ENCODE results near the gene DCK. TPM values are rescaled to one million over a fixed set of nuclear protein-coding genes. Genes with fewer than 3 reads are reported as not detected.
A peak's percentile ranks its signal among the peaks of the same experiment; 100 is the strongest.
"Not testable (repeated sequence)": the region's sequence is repeated elsewhere in the genome, so short reads cannot be mapped to it uniquely, and the experiment has no call there.

DCK gene
- total RNA-seq, 1 donor from 2014 or later = 15.5 TPM

DNA sequence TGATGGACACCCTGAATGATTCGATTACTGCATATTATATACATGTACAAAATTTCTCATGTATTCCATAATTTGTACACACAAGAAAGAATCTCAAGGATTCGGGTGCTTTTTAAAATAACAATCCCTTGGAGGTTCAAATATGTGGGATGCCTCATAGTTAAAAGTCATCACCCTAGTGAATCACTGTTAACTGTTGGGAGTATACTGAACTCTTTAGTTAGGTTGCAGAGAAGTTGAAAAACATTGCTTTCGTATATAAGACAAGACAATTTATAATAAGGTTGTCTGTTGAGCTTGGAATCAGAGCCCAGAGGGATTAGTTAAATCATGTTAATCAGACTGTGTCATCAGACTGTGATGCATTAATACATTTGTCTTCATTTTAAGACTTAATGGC, 15.6 kb downstream of the DCK start:
- Mint-ChIP-seq H3K4me1 (ENCODE audit: unreplicated experiment) (peaks cover 3% of the 10 kb centered on the region), H3K4me3 (no peak overlapping the region), H3K9me3 (no peaks in the 10 kb centered on the region), H3K27ac (no peak overlapping the region), H3K36me3 (peaks cover 20% of the 10 kb centered on the region), H3K27me3 (no peaks in the 10 kb centered on the region)
- DNase-seq (ENCODE audit: extremely low spot score, unreplicated experiment) = no peak
- TF ChIP-seq, protein P1, sequence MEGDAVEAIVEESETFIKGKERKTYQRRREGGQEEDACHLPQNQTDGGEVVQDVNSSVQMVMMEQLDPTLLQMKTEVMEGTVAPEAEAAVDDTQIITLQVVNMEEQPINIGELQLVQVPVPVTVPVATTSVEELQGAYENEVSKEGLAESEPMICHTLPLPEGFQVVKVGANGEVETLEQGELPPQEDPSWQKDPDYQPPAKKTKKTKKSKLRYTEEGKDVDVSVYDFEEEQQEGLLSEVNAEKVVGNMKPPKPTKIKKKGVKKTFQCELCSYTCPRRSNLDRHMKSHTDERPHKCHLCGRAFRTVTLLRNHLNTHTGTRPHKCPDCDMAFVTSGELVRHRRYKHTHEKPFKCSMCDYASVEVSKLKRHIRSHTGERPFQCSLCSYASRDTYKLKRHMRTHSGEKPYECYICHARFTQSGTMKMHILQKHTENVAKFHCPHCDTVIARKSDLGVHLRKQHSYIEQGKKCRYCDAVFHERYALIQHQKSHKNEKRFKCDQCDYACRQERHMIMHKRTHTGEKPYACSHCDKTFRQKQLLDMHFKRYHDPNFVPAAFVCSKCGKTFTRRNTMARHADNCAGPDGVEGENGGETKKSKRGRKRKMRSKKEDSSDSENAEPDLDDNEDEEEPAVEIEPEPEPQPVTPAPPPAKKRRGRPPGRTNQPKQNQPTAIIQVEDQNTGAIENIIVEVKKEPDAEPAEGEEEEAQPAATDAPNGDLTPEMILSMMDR (conservative IDR thresholded peaks at IDR 0.05) = no peak

DNA sequence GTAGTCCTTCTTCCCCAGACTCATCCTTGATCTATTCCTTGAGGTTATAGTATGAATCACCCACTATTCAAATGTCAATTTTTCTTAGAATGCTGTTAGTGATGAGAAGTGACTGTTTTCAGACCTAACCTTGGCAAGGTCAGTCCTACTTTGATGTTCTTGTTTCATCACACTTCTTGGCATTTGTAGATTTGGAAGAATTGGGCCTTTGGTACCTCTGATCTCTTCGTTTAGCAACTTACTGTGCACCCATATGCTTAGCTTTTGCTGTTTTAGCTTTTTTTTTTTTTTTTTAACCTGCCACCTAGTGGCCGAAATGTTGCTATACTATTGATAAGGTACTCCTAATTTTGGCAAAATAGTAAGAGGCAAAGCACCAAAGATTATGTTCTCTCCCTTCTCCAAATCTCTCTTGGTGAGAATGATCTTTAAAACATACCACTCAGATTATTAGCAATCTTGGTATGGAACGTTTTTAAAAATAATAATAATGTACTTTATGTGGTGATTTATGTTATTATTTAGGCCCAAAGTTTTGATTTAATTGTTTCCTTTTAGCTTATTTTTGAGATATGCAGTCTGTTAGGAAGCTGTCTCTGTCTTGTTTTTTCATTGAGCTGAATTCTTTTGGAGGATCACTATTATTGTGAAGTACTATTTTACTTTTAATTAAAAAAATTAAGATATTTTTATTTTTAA, 16.6 kb downstream of the DCK start:
- no peaks in the 10 kb centered on the region for H3K4me1 Mint-ChIP-seq (ENCODE audit: unreplicated experiment)
- no peak overlapping the region for H3K4me3 Mint-ChIP-seq
- DNase-seq (ENCODE audit: extremely low spot score, unreplicated experiment) = no peak
- no peaks in the 10 kb centered on the region for H3K27me3 Mint-ChIP-seq
- peaks cover 26% of the 10 kb centered on the region for H3K36me3 Mint-ChIP-seq
- no peak overlapping the region for H3K27ac Mint-ChIP-seq
- TF ChIP-seq, protein P1 (conservative IDR thresholded peaks at IDR 0.05) = peak; percentile 86
- no peaks in the 10 kb centered on the region for H3K9me3 Mint-ChIP-seq

DNA sequence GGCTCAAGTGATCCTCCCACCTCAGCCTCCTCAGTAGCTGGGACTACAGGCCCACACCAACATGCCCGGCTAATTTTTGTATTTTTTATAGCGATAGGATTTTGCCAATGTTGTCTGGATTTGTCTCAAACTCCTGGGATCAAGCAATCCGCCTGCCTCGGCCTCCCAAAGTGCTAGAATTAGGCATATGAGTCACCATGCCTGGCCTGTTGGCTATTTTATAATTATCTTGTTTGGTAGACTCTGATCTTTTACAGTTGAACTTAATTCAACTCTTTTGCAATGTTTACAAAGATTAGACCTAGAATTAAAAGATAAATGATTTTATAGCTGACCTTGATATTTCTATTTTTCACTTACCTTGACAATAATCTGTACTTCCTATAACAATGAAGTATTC, 18.0 kb downstream of the DCK start:
- peaks cover 34% of the 10 kb centered on the region for H3K36me3 Mint-ChIP-seq
- H3K4me3 Mint-ChIP-seq = no peak overlapping the region
- H3K27ac Mint-ChIP-seq = no peak overlapping the region

DNA sequence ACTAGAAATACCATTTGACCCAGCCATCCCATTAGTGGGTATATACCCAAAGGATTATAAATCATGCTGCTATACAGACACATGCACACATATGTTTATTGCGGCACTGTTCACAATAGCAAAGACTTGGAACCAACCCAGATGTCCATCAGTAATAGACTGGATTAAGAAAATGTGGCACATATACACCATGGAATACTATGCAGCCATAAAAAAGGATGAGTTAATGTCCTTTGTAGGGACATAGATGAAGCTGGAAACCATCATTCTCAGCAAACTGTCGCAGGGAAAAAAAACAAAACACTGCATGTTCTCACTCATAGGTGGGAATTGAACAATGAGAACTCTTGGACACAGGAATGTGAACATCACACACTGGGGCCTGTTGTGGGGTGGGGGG, 23.9 kb downstream of the DCK start:
- not testable (repeated sequence) for H3K27me3 Mint-ChIP-seq; H3K4me1 Mint-ChIP-seq (ENCODE audit: unreplicated experiment); H3K27ac Mint-ChIP-seq; H3K4me3 Mint-ChIP-seq; H3K9me3 Mint-ChIP-seq; DNase-seq (ENCODE audit: extremely low spot score, unreplicated experiment)
- H3K36me3 Mint-ChIP-seq = peaks cover 35% of the 10 kb centered on the region

More for the DNA sequence above, 18.0 kb downstream of the DCK start:
- Mint-ChIP-seq H3K4me1 (ENCODE audit: unreplicated experiment) (no peaks in the 10 kb centered on the region), H3K9me3 (no peaks in the 10 kb centered on the region), H3K27me3 (no peaks in the 10 kb centered on the region)
- DNase-seq (ENCODE audit: extremely low spot score, unreplicated experiment) = no peak
- TF ChIP-seq, protein P1 (conservative IDR thresholded peaks at IDR 0.05) = no peak

DNA sequence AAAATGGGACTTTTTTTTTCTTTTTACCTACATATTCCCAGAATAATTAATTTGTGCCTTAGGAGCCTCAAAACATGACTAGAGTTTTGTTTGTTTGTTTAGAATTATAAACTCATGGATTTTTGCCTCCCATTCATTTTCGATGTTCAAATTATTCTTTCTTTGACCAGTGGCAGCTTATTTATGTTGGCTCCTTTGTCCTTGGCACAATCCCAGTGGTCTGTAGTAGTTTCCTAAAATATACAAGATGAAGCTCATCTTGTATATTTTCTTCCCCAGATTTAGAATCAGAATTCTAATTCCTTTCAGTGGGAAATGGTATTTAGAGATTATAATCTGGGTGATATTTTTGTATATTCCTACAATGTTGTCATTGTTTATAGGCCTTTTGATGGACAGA, 27.2 kb downstream of the DCK start:
- TF ChIP-seq, protein P1 (conservative IDR thresholded peaks at IDR 0.05) = no peak
- Mint-ChIP-seq H3K4me3 (no peak overlapping the region), H3K27me3 (no peaks in the 10 kb centered on the region), H3K36me3 (peaks cover 34% of the 10 kb centered on the region), H3K9me3 (no peaks in the 10 kb centered on the region), H3K4me1 (ENCODE audit: unreplicated experiment) (no peaks in the 10 kb centered on the region), H3K27ac (no peak overlapping the region)
- no peak for DNase-seq (ENCODE audit: extremely low spot score, unreplicated experiment)

DNA sequence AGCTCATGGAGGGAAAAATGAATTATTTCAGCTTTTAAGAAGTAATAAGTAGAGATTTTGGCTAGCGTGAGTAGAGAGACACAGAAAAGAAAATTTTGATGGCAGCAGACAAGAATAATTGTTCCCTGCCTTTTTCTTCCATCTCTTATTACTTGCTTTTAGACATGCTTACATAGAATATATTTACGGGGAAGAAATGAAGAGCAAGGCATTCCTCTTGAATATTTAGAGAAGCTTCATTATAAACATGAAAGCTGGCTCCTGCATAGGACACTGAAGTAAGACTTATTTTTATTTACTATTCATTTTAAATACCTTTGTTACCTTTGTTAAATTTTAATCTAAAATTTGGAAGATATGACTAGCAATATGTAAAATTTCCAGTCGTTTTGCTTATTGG, 32.2 kb downstream of the DCK start:
- Mint-ChIP-seq H3K36me3 (peaks cover 34% of the 10 kb centered on the region), H3K27ac (no peak overlapping the region), H3K9me3 (no peaks in the 10 kb centered on the region), H3K4me1 (ENCODE audit: unreplicated experiment) (peaks cover 5% of the 10 kb centered on the region), H3K4me3 (no peak overlapping the region), H3K27me3 (no peaks in the 10 kb centered on the region)
- TF ChIP-seq, protein P1 (conservative IDR thresholded peaks at IDR 0.05) = no peak
- DNase-seq (ENCODE audit: extremely low spot score, unreplicated experiment) = no peak

Data from type B pancreatic cell (in vitro differentiated cells).